ENCODE measurements around the gene NMS.
"Not testable (repeated sequence)": the region's sequence is repeated elsewhere in the genome, so short reads cannot be mapped to it uniquely, and the experiment has no call there.

NMS gene, protein sequence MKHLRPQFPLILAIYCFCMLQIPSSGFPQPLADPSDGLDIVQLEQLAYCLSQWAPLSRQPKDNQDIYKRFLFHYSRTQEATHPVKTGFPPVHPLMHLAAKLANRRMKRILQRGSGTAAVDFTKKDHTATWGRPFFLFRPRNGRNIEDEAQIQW

DNA sequence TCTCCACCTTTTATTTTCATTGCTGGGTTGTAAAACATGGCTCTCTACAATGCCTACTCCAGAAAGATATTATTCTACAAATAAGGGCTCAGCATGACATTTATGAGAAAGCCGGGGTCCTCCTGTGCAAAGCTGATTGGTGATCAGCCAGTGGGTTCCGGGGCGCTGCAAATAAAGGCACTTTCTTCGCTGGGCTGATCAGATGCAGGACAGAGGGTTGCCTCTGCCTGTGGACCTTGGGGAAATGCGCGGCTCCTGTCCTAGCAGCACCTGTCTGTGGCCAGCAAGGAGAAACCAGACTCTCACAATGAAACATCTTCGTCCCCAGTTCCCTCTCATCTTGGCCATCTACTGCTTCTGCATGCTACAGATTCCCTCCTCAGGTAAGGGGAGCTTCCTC lies at the start of gene NMS:
NMS (plus strand) TSS at position 301 of the 400 bp plus-strand sequence; CDS start at position 308, 7 bp downstream.
- DNase-seq (ENCODE audit: low read depth in 2 of 2) = no peak

DNA sequence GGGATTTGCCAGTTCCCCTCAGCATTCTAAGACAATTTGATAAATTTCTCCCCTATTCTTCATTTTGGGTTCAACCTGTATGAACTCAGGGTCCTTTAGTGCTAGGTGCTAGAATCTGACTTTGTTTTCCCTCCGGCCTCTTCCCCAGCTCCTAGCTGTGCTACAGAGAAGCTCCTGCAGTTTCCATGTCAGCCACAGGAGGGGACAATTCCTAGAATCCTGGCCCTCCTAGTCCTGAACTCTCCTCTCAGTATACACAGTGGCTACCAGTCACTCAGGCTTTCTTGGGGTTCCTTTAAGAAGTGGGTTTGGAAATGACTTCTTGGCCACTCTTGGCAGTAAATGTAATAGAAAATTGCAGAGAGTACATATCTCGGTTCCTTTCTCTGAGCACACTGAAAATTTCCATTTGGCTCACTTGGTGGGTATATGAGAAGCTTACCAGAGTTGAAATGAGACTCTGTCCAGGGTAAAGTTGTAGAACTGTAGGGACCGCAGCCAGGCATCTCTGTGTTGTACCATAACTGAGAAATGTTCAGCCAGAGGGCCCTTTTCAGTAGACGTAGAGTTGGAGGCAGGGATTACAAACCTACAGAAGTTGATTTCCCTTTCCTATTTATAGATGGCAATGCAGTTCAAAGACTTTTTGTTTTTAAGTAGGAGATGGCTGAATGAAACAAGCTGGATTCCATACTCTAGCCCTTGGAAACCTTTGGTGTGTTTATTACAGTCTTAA lies 47.8 kb upstream of the NMS start:
- no peak for DNase-seq (ENCODE audit: low read depth in 2 of 2)

DNA sequence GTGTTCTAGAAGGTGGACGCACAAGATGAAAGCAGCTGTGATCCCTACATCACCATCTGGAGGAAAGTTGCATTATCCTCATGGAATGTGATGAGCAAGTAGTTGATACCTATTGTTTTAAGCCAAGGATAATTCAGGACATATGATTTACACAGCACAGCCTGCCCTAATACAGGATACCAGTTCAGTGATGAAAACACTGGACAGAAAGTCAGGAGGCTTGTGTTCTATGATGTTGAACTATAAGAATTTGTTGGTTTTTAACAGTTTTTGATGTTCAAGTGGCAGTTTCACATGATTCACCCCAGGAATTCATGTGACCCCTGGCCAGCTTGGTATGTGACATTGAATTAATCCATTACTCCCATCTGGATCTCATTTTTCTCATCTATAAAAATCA lies 46.7 kb upstream of the NMS start:
- no peak for DNase-seq (ENCODE audit: low read depth in 2 of 2)

DNA sequence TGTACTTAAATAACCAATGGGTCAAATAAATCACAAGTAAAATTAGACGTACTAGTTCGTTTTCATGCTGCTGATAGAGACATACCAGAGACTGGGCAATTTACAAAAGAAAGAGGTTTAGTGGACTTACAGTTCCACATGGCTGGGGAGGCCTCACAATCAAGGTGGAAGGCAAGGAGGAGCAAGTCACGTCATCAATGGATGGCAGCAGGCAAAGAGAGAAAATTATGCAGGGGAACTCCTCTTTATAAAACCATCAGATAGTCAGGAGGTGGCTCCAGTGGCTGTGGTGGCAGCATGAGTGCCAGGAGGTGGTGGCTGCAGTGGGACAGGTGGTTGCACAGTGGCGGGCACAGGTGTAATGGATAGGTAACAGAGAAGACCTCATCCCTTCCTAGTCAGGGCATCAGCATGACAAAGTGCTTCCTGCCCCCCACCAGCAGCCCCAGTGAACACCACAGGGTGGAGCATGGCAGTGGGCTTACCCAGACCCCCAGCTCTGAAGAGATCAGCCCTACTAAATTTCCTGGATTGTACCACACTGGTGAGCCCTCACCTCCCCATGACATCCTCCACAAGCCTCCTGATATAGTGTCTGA lies 45.9 kb upstream of the NMS start:
- DNase-seq (ENCODE audit: low read depth in 2 of 2) = no peak

DNA sequence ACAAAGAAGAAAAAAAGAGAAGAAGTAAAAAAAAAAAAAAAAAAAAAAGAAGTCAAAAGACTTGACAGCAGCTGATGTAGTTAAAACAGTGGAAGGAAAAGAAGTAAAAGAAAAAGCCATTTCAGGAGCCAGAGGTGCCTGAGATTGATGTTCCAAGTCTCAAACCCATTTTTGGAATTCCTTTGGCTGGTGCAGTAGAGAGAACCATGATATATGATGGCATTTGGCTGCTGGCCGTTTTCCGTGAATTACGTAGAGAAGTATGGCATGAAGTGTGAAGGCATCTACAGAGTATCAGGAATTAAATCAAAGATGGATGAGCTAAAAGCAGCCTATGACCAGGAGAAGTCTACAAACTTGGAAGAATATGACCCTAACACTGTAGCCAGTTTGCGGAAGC lies 45.2 kb upstream of the NMS start:
- DNase-seq (ENCODE audit: low read depth in 2 of 2) = no peak

DNA sequence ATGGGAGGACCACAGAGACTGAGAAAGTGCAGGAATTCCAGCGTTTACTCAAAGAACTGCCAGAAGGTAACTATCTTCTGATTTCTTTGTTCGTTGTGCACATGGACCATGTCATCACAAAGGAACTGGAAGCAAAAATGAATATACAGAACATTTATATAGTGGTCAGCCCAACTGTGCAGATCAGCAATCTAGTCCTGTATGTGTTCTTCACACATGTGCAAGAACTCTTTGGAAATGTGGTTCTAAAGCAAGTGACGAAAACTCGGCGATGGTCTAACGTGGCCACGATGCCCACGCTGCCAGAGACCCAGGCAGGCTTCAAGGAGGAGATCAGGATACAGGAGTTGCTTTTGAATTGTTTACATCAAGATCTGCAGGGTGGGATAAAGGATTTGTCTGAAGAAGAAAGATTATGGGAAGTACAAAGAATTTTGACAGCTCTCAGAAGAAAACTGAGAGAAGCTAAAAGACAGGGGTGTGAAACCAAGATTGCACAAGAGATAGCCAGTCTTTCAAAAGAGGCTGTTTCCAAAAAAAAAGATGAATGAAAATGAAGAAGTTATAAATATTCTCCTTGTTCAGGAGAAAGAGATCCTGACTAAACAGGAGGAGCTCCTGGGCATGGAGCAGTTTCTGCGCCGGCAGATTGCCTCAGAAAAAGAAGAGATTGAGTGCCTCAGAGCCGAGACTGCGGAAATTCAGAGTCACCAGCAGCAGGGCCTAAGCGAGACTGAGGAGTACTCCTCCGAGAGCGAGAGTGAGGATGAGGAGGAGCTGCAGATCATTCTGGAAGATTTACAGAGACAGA lies 44.5 kb upstream of the NMS start:
- no peak for DNase-seq (ENCODE audit: low read depth in 2 of 2)

DNA sequence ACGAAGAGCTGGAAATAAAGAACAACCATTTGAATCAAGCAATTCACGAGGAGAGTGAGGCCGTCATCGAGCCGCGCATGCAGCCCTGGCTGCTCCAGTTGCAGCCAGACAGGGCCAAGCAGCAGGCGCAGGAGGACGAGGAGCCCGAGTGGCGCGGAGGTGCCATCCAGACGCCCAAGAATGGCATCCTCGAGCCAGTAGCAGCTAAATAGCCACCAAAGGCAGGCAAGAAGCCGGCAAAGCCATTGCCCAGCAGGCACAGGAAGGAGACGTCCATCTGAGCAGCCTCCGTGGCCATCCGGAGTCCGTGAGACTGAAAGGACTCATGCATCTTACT lies 43.9 kb upstream of the NMS start:
- no peak for DNase-seq (ENCODE audit: low read depth in 2 of 2)

DNA sequence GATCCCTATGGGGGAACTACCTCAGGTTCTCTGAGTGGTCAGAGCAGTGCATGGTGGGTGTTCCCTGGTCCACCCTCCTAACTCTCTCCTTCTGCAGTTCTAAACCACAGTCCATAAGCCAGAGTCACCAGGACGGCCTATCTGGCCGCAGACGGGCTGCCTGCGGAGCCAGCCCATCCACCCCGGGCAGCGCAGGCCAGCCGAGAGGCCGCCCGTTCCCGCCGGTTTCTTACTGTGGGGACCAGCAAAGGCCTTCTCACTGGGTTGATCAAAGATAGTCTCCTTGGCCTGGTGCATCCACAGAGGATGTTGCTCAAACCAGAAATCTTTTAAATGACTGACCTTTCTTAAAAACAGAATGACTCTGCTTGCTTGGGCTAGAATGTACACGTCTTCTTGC lies 43.2 kb upstream of the NMS start:
- DNase-seq (ENCODE audit: low read depth in 2 of 2) = no peak

DNA sequence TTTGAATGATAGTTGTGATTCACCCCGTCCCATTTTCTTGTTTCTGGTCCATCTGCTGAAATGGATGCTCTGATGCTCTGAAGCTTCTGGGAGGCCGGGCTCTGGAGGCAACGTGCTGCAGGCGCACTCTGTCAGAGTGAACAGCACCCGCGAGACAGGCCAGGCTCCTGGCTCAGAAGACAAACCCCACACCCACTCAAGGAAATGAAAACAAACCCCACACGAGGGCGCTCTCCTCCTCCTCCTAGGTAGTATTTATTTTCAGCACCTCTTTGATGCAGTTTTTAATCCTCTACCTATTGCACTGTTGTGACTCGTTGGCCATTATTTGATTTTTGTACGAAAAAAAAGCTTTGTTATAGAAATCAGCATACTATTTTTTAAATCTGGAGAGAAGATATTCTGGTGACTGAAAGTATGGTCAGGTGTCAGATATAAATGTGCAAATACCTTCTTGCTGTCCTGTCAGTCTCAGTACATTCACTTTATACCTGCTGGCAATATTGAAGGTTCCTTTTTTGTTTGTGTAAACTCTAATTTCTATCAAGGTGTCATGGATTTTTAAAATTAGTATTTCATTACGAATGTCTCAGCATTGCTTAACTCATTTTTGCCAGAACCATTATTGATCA lies 42.5 kb upstream of the NMS start:
- peak; percentile 56 to 58 for DNase-seq (ENCODE audit: low read depth in 2 of 2)

DNA sequence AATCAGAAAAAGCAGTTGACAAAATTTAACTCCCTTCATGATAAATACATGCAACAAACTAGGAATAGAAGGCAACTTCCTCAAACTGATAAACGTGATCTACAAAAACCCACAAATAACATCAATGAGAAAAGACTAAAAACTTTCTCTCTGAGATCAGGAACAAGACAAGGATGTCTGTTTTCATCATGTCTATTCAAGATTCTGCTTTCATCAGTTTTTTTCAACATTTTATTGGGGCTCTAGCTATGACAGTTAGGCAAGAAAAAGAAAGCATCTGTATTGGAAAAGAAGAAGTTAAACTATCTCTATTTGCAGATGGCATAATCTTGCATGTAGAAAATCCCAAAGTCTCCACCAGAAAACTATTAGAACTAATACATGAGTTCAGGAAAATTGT lies 40.6 kb upstream of the NMS start:
- no peak for DNase-seq (ENCODE audit: low read depth in 2 of 2)

DNA sequence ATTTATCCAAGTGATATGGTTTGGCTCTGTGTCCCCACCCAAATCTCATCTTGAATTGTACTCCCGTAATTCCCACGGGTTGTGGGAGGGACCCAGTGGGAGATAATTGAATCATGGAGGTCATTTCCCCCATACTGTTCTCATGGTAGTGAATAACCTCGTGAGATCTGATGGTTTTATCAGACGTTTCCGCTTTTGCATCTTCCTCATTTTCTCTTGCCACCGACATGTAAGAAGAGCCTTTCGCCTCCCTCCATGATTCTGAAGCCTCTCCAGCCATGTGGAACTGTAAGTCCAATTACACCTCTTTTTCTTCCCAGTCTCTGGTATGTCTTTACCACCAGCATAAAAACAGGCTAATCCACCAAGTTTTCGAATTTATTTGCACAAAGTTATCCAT lies 32.5 kb upstream of the NMS start:
- no peak for DNase-seq (ENCODE audit: low read depth in 2 of 2)

DNA sequence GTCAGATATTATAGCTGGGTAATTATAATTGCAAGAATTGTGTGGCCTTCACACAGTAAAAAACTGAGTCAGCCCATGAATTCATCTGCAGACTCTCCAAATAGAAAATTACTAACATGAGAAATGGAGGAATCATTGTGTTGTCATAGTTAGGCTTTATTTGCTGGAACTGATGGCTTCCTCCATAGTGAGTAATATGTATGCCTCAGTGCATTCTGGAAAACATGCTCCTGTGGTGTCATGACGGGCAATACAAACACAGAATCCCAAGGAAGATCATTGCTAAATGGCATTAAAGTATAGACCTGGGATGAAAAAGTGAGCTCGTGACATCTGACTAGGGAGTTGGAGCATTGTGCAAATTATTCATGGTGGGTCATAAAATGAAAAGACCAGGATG lies 23.6 kb upstream of the NMS start:
- no peak for DNase-seq (ENCODE audit: low read depth in 2 of 2)

DNA sequence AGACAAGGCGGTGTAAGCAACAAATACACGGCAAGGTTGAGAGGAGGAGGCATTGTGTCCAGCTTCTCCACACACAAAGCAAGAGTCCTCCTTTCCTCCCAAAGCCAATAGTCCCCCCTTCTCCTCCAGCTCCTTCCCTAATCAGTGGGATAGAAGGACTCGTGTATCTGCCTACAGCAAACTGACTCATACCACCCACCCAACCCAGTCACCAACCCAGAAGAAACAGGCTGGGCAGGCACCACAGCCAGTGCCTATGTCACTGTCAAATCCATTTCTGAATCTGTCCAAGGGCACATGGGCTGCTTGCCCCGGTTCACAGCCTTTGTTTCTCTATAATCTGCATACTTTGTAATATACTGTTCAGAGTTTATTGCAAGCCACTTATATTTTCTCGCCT lies 19.2 kb upstream of the NMS start:
- no peak for DNase-seq (ENCODE audit: low read depth in 2 of 2)

DNA sequence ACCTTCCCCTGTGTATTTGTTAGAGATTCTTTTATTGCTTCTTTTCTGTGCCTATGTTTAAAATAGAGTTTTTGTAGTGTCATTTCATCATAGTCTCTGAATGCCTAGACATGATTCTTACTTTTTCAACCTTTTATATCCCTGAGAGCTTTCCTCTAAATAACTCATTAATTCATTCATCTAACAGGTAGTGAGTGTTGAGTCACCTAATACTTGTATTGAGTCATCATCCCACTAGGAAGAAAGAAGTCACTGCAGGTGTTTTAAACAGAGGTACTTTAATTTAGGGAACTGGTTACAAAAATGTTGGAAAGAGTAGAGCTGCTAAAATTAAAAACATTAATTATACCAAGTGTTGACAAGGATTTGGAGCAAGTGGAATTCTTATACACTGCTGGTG lies 18.5 kb upstream of the NMS start:
- no peak for DNase-seq (ENCODE audit: low read depth in 2 of 2)

DNA sequence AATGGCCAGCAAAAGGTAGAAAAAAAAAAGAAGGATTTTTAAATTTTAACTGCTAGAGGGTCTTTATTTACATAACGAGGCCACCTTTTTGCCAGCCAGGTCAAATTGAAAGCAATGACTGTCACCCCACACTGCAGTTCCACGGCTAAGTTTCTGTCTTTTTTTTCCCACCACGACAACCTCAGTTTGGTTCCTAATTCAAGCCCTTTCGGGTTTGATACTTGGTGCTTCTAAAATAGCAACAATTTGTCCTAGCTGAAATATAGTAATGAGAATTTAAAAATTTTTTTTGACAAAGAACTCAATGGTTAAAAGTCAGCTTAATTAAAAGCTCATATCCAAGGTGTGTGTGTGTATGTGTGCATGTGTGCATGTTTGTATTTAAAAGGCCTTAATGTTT lies 16.4 kb upstream of the NMS start:
- DNase-seq (ENCODE audit: low read depth in 2 of 2) = no peak

DNA sequence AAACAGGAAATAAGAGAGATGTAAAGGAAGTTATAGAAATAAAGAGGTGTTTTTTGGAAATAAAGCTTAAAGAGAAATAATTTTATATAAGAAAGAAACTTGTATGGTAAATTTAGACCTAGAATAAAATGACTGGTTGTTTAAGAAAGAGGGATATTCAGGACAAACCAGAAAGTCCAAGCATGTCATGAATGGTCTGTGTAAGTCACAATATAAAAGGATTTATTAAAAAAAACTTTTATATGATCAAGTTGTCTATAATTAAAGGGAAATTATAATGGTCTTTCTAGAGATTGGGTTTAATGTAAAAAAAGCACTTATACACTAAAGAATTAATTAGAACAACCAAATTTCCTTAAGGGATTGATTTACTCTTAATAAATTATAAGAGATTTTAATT lies 13.9 kb upstream of the NMS start:
- not testable (repeated sequence) for DNase-seq (ENCODE audit: low read depth in 2 of 2)

DNA sequence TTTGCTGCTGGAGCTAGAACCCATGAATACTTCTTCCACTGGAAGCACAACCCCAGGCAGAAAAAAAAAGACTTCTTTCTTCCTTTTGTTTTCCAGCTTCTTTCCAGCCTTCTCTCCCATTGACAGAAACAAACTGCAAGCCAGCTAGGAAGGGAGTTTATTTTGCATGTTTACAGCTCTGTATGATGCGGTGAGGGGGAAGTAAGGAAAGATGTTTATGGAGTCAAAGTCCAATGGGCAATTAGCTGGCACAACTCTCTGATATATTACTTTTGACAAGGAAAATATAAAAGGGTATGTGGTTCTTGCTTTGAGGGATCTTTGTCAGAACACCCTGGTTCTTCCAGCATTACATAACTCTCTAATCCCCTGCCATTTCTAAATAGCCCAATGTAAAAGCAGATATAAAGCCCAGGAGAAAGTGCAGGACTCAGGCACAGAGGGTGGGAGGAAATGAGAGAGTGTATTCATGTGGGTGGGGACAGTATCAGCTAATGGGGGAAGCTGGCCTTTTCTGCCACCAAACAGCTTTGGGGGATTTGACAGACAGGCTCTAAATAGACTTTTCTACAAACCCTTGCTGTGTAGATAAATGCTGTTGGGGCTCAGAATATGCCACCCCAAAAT lies 9.3 kb upstream of the NMS start:
- DNase-seq (ENCODE audit: low read depth in 2 of 2) = no peak

DNA sequence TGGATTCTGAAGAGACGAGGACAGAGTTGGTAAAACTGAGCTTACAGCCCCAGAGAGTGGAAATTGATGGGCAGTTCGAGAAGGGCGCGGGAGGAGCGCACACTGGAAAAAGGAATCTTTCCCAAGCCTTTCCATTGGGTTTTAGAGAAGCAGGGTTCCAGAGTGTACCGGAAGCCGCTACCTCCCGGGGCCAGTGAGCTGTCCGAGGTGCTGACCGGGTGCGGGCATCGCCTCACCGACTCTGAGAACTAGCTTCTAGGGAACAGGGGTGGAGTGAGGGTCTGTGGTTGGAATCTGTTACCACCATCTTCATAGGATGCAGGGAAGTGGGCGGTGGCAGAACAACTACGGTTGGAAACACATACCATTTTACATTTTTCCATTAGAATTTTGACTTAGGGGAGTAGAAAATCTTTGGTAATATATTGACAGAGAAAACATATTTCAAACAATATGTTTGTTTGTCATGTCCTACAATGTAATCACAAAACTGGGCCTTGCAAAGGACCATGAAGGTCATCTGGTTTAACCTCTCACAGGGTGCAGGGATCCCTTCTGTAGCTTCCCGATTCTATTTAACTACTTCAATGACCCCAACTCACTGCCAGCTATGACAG lies 724 bp downstream of the NMS start:
- DNase-seq (ENCODE audit: low read depth in 2 of 2) = no peak

DNA sequence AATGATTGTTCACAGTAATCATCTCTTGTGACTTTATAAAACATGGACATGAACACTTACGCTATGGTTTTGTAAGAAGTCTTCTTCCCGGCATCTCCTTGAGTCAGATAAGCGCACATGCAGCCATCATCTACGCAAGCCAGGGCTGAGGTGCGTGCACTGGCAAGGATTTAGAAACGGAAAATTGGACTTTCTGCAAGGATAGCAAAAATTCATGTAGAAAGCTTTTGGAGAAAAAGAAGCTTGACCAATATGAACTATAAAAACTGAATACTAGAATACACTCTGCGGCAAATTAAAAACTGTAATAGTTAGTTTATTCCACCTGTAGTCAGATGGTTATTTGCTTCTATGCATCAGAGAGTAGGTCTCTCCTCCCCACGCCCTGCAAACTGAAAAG lies 6.3 kb downstream of the NMS start:
- no peak for DNase-seq (ENCODE audit: low read depth in 2 of 2)

DNA sequence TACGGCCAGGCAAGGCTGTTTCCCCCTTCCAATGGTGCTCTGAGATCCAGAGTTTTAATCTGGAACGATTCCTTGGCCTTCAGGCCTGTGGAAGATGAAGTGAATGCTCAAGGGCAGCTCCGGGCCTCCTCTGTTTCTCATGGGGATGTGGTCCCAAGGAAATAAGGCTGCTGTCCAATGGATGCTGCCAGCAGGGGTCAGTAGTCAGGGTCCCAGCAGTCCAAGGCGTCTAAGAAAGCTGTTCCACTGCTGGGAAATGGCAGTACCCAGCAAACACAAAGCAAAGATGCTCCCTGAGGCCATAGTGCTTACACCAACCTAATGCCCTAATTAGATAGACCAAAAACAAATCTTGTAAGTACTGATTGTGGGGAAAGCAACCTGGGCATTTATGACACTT lies 12.5 kb downstream of the NMS start:
- no peak for DNase-seq (ENCODE audit: low read depth in 2 of 2)

DNA sequence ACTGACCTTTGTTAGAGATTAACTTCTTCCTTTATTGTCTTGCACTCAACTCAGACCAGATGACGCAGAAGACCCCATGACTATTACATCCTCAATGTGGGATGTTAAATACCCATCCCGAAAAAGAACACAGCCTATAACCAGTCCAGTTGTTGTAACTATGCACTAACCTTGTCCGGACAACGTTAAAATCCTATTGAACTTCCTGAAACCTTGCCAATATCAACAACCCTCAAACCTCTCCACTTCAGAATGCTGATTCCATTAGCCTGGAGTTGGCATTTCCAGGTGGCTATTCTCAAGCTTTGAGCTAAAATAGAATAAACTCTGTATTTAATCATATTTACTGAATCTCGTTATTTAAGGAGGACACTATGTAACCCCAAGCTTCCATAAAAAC lies 13.6 kb downstream of the NMS start:
- DNase-seq (ENCODE audit: low read depth in 2 of 2) = no peak
